GM18519 (cell line): Measurements from ENCODE around the gene SLC37A2.
"Not testable (repeated sequence)": the region's sequence is repeated elsewhere in the genome, so short reads cannot be mapped to it uniquely, and the experiment has no call there.

Experiments
- ATAC-seq: cut with Tn5 transposase; IDR thresholded peaks from one replicate; pipeline ENCODE4 v1.9.1; 2021; ENCODE audit warnings: mild to moderate bottlenecking, moderate library complexity; ENCODE audit not compliant: unreplicated experiment, low FRiP score

SLC37A2 gene

GRCh38 chr11:125082611-125083311, 19.7 kb downstream of the SLC37A2 start:
- ATAC-seq, result no peak

GRCh38 chr11:125083312-125084056, 20.4 kb downstream of the SLC37A2 start:
- no peak for ATAC-seq

- no peak for ATAC-seq
These were observed 20.9 kb downstream of the SLC37A2 start for GRCh38 chr11:125084057-125084416.

- no peak for ATAC-seq
These were observed 21.7 kb downstream of the SLC37A2 start for GRCh38 chr11:125084761-125085231.

GRCh38 chr11:125085301-125086081, 22.4 kb downstream of the SLC37A2 start:
- ATAC-seq, result no peak

GRCh38 chr11:125086633-125087296, 23.7 kb downstream of the SLC37A2 start:
- no peak for ATAC-seq

- no peak for ATAC-seq
These were observed 25.0 kb downstream of the SLC37A2 start for GRCh38 chr11:125088123-125088522.

- ATAC-seq, result no peak
These were observed 25.7 kb downstream of the SLC37A2 start for GRCh38 chr11:125088576-125089455.

GRCh38 chr11:125089481-125089880, 26.4 kb downstream of the SLC37A2 start:
- not testable (repeated sequence) for ATAC-seq

GRCh38 chr11:125090151-125090550, 27.0 kb downstream of the SLC37A2 start:
- ATAC-seq, result not testable (repeated sequence)

- no peak for ATAC-seq
These were observed 27.7 kb downstream of the SLC37A2 start for GRCh38 chr11:125090816-125091215.

GRCh38 chr11:125091247-125091876, 28.3 kb downstream of the SLC37A2 start:
- ATAC-seq, result no peak

- ATAC-seq, result no peak
These were observed 29.0 kb downstream of the SLC37A2 start for GRCh38 chr11:125091877-125092664.

GRCh38 chr11:125092669-125093068, 29.6 kb downstream of the SLC37A2 start:
- ATAC-seq, result no peak

GRCh38 chr11:125093502-125093901, 30.4 kb downstream of the SLC37A2 start:
- no peak for ATAC-seq

GRCh38 chr11:125094731-125095130, 31.6 kb downstream of the SLC37A2 start:
- ATAC-seq, result no peak

GRCh38 chr11:125100136-125100535, 37.0 kb downstream of the SLC37A2 start:
- no peak for ATAC-seq

- no peak for ATAC-seq
These were observed 38.5 kb downstream of the SLC37A2 start for GRCh38 chr11:125101596-125101995.
